CD4-positive, alpha-beta T cell (primary cell): Measurements from ENCODE around the gene RHPN2. TPM values are rescaled to one million over a fixed set of nuclear protein-coding genes. Genes with fewer than 3 reads are reported as not detected.

ENCODE experiments used
- ATAC-seq: fragments of 200-7000 bp; cut with Tn5 transposase; one replicate; pipeline ENCODE4 v1.10.0; 2022; ENCODE audit warnings: mild to moderate bottlenecking; ENCODE audit not compliant: poor library complexity
- CTCF ChIA-PET: fragments of 350-600 bp; sonication (Branson Sonifier 250); formaldehyde crosslinking; loops from one replicate; lab custom pipeline; 2021; ENCODE audit warnings: antibody characterized with exemption, inconsistent platforms; lab: Charles Lee
- POLR2A ChIA-PET: fragments of 350-600 bp; sonication (Branson Sonifier 250); formaldehyde crosslinking; loops from one replicate; lab custom pipeline; 2021; ENCODE audit warnings: antibody characterized with exemption, inconsistent platforms; lab: Charles Lee
- DNase-seq, 14 experiments: peaks; one replicate each; pipeline ENCODE4 v3.0.0-alpha.2; 2013 to 2020; ENCODE audit warnings: mixed read lengths in 2 of 14
- H3K27ac ChIP-seq, 2 donors: one replicate each; pipeline versions ENCODE4 v1.5.1 to v1.7.0; 2013; ENCODE audit warnings: low read length in 2 of 2, low read depth in 1 of 2, mild to moderate bottlenecking in 1 of 2
- H3K27me3 ChIP-seq, 2 experiments: 1 replicate in 1 of 2; 2 replicates in 1 of 2; pipeline versions ENCODE4 v1.6.1 to v1.7.0; 2013; ENCODE audit warnings: low read length in 2 of 2, control low read depth in 1 of 2, mild to moderate bottlenecking in 1 of 2, moderate library complexity in 1 of 2; ENCODE audit not compliant: insufficient read depth in 2 of 2, control insufficient read depth in 1 of 2
- H3K36me3 ChIP-seq: one replicate; pipeline ENCODE4 v1.6.1; 2013; ENCODE audit warnings: low read length, control low read depth; ENCODE audit not compliant: insufficient read depth
- H3K4me1 ChIP-seq: one replicate; pipeline ENCODE4 v1.6.1; 2013; ENCODE audit warnings: low read length, control low read depth; ENCODE audit not compliant: insufficient read depth
- H3K4me3 ChIP-seq: one replicate; pipeline ENCODE4 v1.5.1; 2013; ENCODE audit warnings: mild to moderate bottlenecking, low read length, moderate library complexity
- H3K9me3 ChIP-seq, 2 experiments: 1 replicate in 1 of 2; 2 replicates in 1 of 2; pipeline versions ENCODE4 v1.6.1 to v1.7.0; 2013; ENCODE audit warnings: low read length in 2 of 2, mild to moderate bottlenecking in 2 of 2, control low read depth in 1 of 2, moderate library complexity in 1 of 2; ENCODE audit not compliant: control insufficient read depth in 1 of 2, insufficient read depth in 1 of 2
- H3K27ac Mint-ChIP-seq: one replicate; pipeline ENCODE4 v1.8.0; 2020; ENCODE audit warnings: mixed read lengths
- H3K27me3 Mint-ChIP-seq: one replicate; pipeline ENCODE4 v1.8.0; 2021; ENCODE audit warnings: mixed read lengths
- H3K36me3 Mint-ChIP-seq: one replicate; pipeline ENCODE4 v1.8.0; 2021; ENCODE audit warnings: low read depth, mixed read lengths
- H3K4me1 Mint-ChIP-seq: one replicate; pipeline ENCODE4 v1.8.0; 2021; ENCODE audit warnings: low read depth, mixed read lengths
- H3K4me3 Mint-ChIP-seq: one replicate; pipeline ENCODE4 v1.8.0; 2020; ENCODE audit warnings: mild to moderate bottlenecking, mixed read lengths
- H3K9me3 Mint-ChIP-seq: one replicate; pipeline ENCODE4 v1.8.0; 2020; ENCODE audit warnings: mixed read lengths
- intact Hi-C, 2 experiments: fragments of 100-400 bp; cut with DNase I in 1 of 2; cut with micrococcal nuclease in 1 of 2; formaldehyde crosslinking; loops; one replicate each; pipeline versions ENCODE4 v1.15.1 to v1.9.0; 2023 to 2025; cut with DNase I, micrococcal nuclease
- total RNA-seq, 174 experiments: library from RNA in 2 of 174; stranded (reverse) in 2 of 174; gene quantifications; one replicate each; pipeline ENCODE4 v1.2.3 and lab custom pipeline; 2021 to 2026
- TF ChIP-seq, protein P1 (sequence below): fragments of 200-600 bp; IDR thresholded peaks from one replicate; pipeline ENCODE4 v1.8.0; 2022; ENCODE audit warnings: antibody characterized with exemption, mild to moderate bottlenecking

The RHPN2 gene
- total RNA-seq, 2 experiments from 2014 or later, result 0.08 TPM; not detected in 1

DNA sequence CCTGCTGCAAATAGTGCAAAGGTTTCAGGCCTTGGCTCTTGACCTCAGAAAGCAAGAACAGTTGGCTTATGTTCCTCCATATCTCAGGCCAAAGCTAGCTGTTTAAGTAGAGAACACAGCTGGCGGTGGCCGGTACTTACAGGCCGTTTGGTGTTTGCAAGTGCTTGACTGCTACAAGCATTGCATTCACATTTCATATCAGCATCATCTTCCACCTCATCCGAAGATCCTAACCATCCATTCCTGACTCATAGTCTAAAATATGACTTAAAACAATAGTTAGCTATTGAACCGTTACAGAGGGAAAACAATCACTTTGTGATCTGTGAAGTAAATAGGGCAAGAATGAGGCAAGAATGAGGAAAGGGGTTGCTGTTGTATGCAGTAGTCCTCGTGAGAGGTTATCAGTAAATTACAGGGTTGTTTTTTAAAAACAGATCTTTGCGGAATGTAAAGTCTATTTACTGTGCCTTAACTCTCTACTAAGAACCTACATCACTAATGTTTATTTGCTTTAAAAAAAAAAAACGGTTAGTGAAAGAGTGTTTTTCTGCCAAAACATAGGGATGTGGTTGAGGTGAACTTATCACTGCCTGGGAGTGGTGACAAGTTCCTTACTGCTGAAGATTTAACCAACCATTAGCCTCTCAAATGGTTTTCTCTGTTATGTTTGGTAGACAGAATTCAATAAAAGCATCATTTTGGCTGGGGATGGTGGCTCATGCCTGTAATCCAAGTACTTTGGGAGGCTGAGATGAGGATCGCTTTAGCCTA is 45.6 kb upstream of the RHPN2 start:
- Histone ChIP-seq H3K27me3 (no peaks in the 10 kb centered on the region), H3K36me3 (peaks cover 80% of the 10 kb centered on the region), H3K4me3 (no peak overlapping the region), H3K27ac (no peak overlapping the region), H3K4me1 (no peaks in the 10 kb centered on the region), H3K9me3 (no peaks in the 10 kb centered on the region)
- H3K36me3 Mint-ChIP-seq, result peaks cover 79% of the 10 kb centered on the region
- no peaks in the 10 kb centered on the region for H3K27me3 Mint-ChIP-seq
- ATAC-seq (no peak), DNase-seq (no peak)
- H3K4me3 Mint-ChIP-seq, result no peak overlapping the region
- ChIA-PET CTCF (no interaction called here), POLR2A (no interaction called here)
- intact Hi-C loops, result loop anchor here in 1 of 2 experiments (10.0 kb wide), 1 partner anchor 526 kb away; the partner anchor contains the start of gene PDCD5
- no peaks in the 10 kb centered on the region for H3K9me3 Mint-ChIP-seq
- H3K4me1 Mint-ChIP-seq, result no peaks in the 10 kb centered on the region
- H3K27ac Mint-ChIP-seq, result no peak overlapping the region
- TF ChIP-seq, protein P1, sequence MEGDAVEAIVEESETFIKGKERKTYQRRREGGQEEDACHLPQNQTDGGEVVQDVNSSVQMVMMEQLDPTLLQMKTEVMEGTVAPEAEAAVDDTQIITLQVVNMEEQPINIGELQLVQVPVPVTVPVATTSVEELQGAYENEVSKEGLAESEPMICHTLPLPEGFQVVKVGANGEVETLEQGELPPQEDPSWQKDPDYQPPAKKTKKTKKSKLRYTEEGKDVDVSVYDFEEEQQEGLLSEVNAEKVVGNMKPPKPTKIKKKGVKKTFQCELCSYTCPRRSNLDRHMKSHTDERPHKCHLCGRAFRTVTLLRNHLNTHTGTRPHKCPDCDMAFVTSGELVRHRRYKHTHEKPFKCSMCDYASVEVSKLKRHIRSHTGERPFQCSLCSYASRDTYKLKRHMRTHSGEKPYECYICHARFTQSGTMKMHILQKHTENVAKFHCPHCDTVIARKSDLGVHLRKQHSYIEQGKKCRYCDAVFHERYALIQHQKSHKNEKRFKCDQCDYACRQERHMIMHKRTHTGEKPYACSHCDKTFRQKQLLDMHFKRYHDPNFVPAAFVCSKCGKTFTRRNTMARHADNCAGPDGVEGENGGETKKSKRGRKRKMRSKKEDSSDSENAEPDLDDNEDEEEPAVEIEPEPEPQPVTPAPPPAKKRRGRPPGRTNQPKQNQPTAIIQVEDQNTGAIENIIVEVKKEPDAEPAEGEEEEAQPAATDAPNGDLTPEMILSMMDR, result no peak

DNA sequence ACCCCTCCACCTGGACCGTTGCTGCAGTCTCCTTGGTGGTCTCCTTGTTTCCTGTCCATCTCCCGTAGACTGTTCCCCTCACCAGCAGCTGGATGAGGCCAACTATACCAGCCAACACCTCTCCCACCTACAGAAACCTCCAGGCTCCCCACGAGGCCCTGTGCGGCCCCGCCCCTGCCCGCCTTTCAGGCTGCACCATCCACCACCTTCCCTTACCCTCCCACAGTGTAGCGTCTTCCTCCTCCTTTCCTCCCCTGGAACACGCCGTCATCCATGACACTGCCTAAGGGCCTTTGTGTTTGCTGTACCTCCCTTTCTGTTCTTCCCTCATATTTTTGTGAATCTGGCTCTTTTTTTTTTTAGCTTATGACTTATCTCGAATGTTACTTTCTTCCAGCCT is 43.5 kb upstream of the RHPN2 start:
- Histone ChIP-seq H3K27me3 (no peaks in the 10 kb centered on the region), H3K27ac (no peak overlapping the region), H3K36me3 (peaks cover 73% of the 10 kb centered on the region), H3K4me1 (no peaks in the 10 kb centered on the region), H3K4me3 (no peak overlapping the region), H3K9me3 (no peaks in the 10 kb centered on the region)
- no peaks in the 10 kb centered on the region for H3K4me1 Mint-ChIP-seq
- intact Hi-C loops, result no loop called here
- TF ChIP-seq, protein P1, result no peak
- DNase-seq (no peak), ATAC-seq (no peak)
- no peak overlapping the region for H3K4me3 Mint-ChIP-seq
- H3K27ac Mint-ChIP-seq, result no peak overlapping the region
- no peaks in the 10 kb centered on the region for H3K27me3 Mint-ChIP-seq
- H3K36me3 Mint-ChIP-seq, result peaks cover 77% of the 10 kb centered on the region
- H3K9me3 Mint-ChIP-seq, result no peaks in the 10 kb centered on the region
- POLR2A ChIA-PET, result no interaction called here
- CTCF ChIA-PET, result no interaction called here

DNA sequence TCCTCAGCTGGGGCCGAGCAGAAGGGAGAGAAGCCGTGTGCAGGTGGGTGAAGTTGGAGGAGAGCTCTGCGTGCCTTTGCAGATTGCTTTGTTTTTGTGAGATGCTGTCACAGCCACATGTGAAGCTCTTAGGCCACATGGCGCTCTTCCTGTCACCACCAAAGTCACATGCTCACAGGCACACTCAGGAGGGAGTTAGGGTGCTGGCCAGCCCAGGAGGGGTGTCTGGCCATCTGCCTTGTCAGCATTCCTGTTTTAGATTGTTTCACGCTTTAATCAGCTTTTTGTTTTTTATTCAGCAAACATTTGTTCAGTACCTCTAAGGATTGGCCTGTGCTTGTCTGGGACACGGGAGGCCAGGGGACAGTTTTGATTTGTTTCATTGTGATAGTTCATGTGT is 38.2 kb upstream of the RHPN2 start:
- H3K4me1 Mint-ChIP-seq, result no peaks in the 10 kb centered on the region
- peaks cover 74% of the 10 kb centered on the region for H3K36me3 Mint-ChIP-seq
- no peak overlapping the region for H3K4me3 ChIP-seq
- H3K36me3 ChIP-seq, result peaks cover 65% of the 10 kb centered on the region
- H3K4me1 ChIP-seq, result no peaks in the 10 kb centered on the region
- no peaks in the 10 kb centered on the region for H3K9me3 Mint-ChIP-seq
- CTCF ChIA-PET, result no interaction called here
- TF ChIP-seq, protein P1, result no peak
- intact Hi-C loops, result no loop called here
- ATAC-seq (no peak), DNase-seq (no peak)
- H3K27me3 Mint-ChIP-seq, result no peaks in the 10 kb centered on the region
- no peaks in the 10 kb centered on the region for H3K9me3 ChIP-seq
- POLR2A ChIA-PET, result no interaction called here
- H3K4me3 Mint-ChIP-seq, result no peak overlapping the region
- no peaks in the 10 kb centered on the region for H3K27me3 ChIP-seq
- no peak overlapping the region for H3K27ac Mint-ChIP-seq
- H3K27ac ChIP-seq, result no peak overlapping the region
